Vagina (tissue), 2 donors: ENCODE data around the gene PCDHGC3.

ENCODE experiments used
- CTCF ChIP-seq, 3 experiments: fragments of 450-650 bp in 2 of 3; fragments of 200-600 bp in 1 of 3; sonication (generic) in 1 of 3; IDR thresholded peaks; one replicate each; pipeline ENCODE4 v1.5.1; 2017 to 2019; ENCODE audit warnings: antibody characterized with exemption in 3 of 3, mild to moderate bottlenecking in 2 of 3, moderate library complexity in 2 of 3
- POLR2AphosphoS5 ChIP-seq, 2 donors: sonication (generic); formaldehyde crosslinking; IDR thresholded peaks; one replicate each; pipeline ENCODE4 v1.9.0; 2017; ENCODE audit warnings: antibody characterized with exemption in 2 of 2, mild to moderate bottlenecking in 2 of 2, low read depth in 1 of 2; ENCODE audit not compliant: insufficient read depth in 1 of 2

- TF ChIP-seq POLR2AphosphoS5 (IDR thresholded peaks at IDR 0.05; ENCODE audit: insufficient read depth in 1 of 2, low read depth in 1 of 2) (no peak), CTCF (IDR thresholded peaks at IDR 0.05) (no peak)
Observed at GRCh38 chr5:141486091-141486490, 10.3 kb downstream of the PCDHGC3 start.
